ENCODE measurements around the gene PRTFDC1.
"Not testable (repeated sequence)": the region's sequence is repeated elsewhere in the genome, so short reads cannot be mapped to it uniquely, and the experiment has no call there.

- not testable (repeated sequence) for TF ChIP-seq POLR2AphosphoS5 (IDR thresholded peaks at IDR 0.05; ENCODE audit: low read depth, low read length); POLR2A (IDR thresholded peaks at IDR 0.05; ENCODE audit: low read depth, low read length); TAF1 (IDR thresholded peaks at IDR 0.05; ENCODE audit: borderline replicate concordance, low read depth, low read length)
These were observed 30.1 kb downstream of the PRTFDC1 start for GRCh38 chr10:24922222-24922868.

Measured in GM12892 (cell line).